Forelimb muscle (tissue), 1 donor: ENCODE data around the gene KCNB1. TPM values are rescaled to one million over a fixed set of nuclear protein-coding genes. Genes with fewer than 3 reads are reported as not detected.
"Not testable (repeated sequence)": the region's sequence is repeated elsewhere in the genome, so short reads cannot be mapped to it uniquely, and the experiment has no call there.

Experiments
- DNase-seq: peaks from one replicate; pipeline ENCODE4 v3.0.0-alpha.2; 2013; ENCODE audit warnings: low read depth
- polyA plus RNA-seq: library from polyadenylated mRNA; unstranded; fragments of 120-200 nt; gene quantifications from one replicate; pipeline ENCODE4 v1.2.1, GENCODE V29; 2013; ENCODE audit not compliant: insufficient read length

KCNB1 gene
- polyA plus RNA-seq, 1 donor, result 7.1 TPM

- no peak for DNase-seq
These were observed 163.2 kb downstream of the KCNB1 start for GRCh38 chr20:49319208-49319809.

GRCh38 chr20:49318430-49319207 lies 163.8 kb downstream of the KCNB1 start:
- DNase-seq, result no peak

- no peak for DNase-seq
These were observed 164.4 kb downstream of the KCNB1 start for GRCh38 chr20:49318091-49318429.

GRCh38 chr20:49316704-49317103 lies 165.8 kb downstream of the KCNB1 start:
- no peak for DNase-seq

GRCh38 chr20:49315580-49315979 lies 166.9 kb downstream of the KCNB1 start:
- no peak for DNase-seq

- DNase-seq, result not testable (repeated sequence)
These were observed 168.4 kb downstream of the KCNB1 start for GRCh38 chr20:49314052-49314451.

Other genes with a start within 250 kb of the KCNB1 start
- gene ZNFX1, start 204.6 kb downstream of the KCNB1 start, polyA plus RNA-seq, result 9.9 TPM
- 22.2 TPM for gene PTGIS, start 85.5 kb upstream of the KCNB1 start, polyA plus RNA-seq
- 31.4 TPM for gene B4GALT5, start 231.2 kb upstream of the KCNB1 start, polyA plus RNA-seq